GM19372 (cell line): ENCODE results near the gene MBNL3.
"Not testable (repeated sequence)": the region's sequence is repeated elsewhere in the genome, so short reads cannot be mapped to it uniquely, and the experiment has no call there.

Source experiments
- ATAC-seq: cut with Tn5 transposase; IDR thresholded peaks from one replicate; pipeline ENCODE4 v1.9.1; 2021; ENCODE audit warnings: mild to moderate bottlenecking, low read depth, moderate library complexity; ENCODE audit not compliant: unreplicated experiment

The MBNL3 gene

DNA sequence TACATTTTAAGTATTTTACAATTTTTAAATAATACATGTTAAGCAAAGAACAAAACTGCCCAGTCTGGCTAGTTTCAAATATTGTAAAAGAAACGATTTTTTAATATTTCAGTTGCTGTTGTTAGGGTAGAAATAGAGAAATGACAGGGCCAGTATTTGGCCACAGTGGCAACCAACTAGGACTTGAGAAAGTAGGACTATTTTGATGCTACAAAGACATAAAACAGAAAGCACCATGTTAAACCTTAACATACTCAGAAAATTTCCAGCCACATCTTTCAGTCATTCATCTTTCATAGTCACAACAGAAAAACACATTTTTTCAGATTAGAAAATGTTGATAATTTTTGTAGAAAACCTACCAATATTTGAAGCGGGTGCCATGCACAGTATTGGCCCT is 104.5 kb downstream of the MBNL3 start:
- ATAC-seq: no peak

- no peak for ATAC-seq
These were observed 106.8 kb downstream of the MBNL3 start for GRCh38 chrX:132382068-132382467.

- ATAC-seq: no peak
These were observed 110.6 kb downstream of the MBNL3 start for GRCh38 chrX:132378281-132378680.

DNA sequence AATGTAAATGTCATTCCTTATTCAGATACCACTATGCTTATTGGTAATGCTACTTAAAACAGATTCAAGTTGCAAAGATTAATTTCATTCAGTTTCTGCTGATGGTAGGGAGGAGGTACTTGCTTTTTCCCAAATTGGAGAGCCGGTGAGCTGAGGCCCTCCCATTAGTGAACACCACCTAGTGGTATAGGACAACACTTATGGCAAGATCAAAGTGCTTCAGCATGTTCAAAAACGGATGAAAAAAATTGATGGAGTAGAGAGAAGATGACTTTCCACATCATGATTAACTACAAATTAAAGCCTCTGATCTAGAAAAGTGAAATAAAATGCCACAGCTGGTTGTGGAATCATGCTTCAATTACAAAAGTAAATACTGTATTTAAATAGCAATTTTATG is 112.9 kb downstream of the MBNL3 start:
- no peak for ATAC-seq

GRCh38 chrX:132373610-132374009 is 115.2 kb downstream of the MBNL3 start:
- no peak for ATAC-seq

GRCh38 chrX:132369617-132370326 is 119.1 kb downstream of the MBNL3 start:
- no peak for ATAC-seq

- no peak for ATAC-seq
These were observed 120.9 kb downstream of the MBNL3 start for GRCh38 chrX:132367984-132368383.

DNA sequence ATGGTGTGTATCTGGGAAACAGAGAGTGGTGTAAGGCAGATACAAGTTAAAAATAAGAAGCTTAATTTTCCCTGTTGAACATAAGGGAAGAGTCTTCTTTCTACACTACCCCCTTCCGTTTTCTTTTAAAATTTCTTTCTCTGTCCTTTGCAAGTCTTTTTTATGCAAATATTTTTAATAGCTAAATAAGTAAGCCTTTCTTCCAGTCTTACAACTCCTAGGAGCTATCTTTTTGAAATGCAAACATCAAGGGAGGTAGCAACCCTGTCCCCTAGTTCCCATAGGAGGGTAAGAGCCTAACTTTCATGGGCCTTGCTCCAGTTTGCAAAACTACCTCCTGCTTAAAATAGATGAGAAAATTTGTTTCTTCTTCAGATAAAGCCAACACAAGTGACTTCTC is 121.5 kb downstream of the MBNL3 start:
- no peak for ATAC-seq

DNA sequence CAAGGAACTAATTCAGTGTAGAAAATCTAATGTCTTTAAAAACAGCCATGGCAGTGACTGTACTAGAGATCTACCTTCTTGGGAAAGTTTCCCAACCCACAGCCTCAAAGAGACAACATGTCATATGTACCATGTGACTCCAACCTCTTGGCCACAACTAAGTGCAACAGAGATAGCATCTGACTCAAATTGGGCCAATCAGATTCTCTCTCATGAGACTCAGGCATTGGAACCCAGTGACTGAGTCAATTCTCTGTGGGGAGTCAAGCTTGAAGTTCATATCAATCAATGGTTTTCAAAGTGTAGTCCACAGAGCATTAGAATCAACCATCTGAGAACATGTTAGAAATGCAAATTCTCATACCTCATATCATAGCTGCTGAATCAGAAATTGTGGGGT is 123.3 kb downstream of the MBNL3 start:
- no peak for ATAC-seq

DNA sequence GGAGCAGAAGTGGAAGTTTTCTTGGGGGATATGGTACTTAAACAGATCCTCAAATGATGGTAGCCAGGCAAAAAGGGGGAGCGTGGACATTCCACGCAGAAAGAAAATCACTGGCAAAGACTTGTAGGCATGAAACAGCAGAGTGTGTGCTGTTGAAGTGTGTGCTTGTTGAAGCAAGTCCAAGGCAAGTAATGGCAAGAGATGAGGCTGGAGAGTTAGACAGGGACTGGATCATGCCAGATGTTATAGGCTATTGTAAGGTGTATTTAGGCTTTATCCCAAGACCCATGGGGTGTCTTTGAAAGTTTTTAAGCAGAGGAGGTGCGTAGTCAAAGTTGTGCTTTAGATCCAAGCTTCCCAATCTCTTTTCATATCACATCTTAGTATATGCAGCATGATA is 124.5 kb downstream of the MBNL3 start:
- ATAC-seq: no peak

- no peak for ATAC-seq
These were observed 135.4 kb downstream of the MBNL3 start for GRCh38 chrX:132353430-132353829.

DNA sequence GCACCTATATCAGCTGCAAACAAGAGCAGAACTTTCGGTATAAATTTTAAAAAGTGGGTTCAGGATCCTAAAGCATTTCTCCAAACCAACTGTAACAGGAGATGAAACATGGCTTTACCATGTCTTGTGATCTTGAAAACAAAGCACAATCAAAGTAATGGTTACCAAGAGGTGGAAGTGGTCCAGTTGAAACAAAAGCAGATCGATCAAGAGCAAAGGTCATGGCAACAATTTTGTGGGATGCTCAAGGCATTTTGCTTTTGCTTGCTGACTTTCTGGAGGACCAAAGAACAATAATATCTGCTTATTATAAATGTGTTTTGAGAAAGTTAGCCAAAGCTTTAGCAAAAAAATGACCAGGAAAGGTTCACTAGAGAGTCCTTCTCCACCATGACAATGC is 152.7 kb downstream of the MBNL3 start:
- no peak for ATAC-seq

- ATAC-seq: no peak
These were observed 155.5 kb downstream of the MBNL3 start for GRCh38 chrX:132333351-132333750.

DNA sequence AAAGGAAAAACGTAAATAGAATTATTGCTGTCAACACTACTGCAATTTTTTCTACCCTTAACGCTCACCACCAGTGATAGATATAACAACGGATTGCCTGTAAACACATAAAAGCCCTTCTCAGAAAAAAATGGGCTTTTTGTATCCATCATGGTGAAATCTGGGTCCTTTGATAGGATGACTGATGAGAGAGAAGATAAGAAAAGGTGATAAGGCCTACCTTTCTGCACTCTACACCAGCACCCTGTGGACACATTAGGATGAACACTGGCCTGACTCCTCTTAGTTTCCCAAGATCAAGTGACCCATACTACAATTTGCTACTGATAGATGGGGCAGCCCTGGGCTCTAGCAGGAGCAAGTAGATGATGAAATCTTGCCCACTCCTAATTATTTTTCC is 157.3 kb downstream of the MBNL3 start:
- no peak for ATAC-seq

DNA sequence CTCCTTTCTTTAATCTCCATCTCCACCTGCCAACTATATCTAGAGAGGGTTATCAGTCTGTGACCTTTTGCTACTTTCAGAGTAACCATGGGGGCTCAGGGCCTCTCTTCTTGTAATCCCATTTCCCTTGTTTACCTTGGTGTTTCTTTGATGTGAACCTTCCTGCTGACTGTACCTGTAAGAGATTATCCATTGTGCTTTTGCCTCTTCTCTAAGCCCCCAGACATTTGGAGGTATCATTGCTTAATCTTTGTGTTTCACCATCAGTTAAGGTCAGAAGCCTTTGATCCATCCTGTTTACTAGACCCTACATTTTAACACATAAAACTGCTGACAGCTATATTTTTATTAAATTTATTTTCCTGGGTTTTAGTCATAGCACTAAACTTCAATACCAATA is 157.8 kb downstream of the MBNL3 start:
- ATAC-seq: no peak

GRCh38 chrX:132330156-132330729 is 158.6 kb downstream of the MBNL3 start:
- no peak for ATAC-seq

GRCh38 chrX:132326960-132327359 is 161.9 kb downstream of the MBNL3 start:
- not testable (repeated sequence) for ATAC-seq
